Esophagus squamous epithelium (tissue), 5 donors: Measurements from ENCODE around the gene STX18. TPM values are rescaled to one million over a fixed set of nuclear protein-coding genes. Genes with fewer than 3 reads are reported as not detected.
A peak's percentile ranks its signal among the peaks of the same experiment; 100 is the strongest.
"Not testable (repeated sequence)": the region's sequence is repeated elsewhere in the genome, so short reads cannot be mapped to it uniquely, and the experiment has no call there.

Experiments used
- DNase-seq: peaks from one replicate; lab custom pipeline; 2025; lab: John Stamatoyannopoulos, UW
- H3K27ac ChIP-seq, 4 donors: fragments of 200-600 bp; sonication (generic); one replicate each; pipeline ENCODE4 v1.5.1; 2016 to 2019; ENCODE audit warnings: mild to moderate bottlenecking in 1 of 4
- H3K27me3 ChIP-seq, 4 donors: fragments of 200-600 bp; sonication (generic); 1 replicate in 3 of 4; 2 replicates in 1 of 4; pipeline versions ENCODE4 v1.5.1 to v1.6.0; 2017 to 2021; ENCODE audit warnings: antibody characterized with exemption in 1 of 4
- H3K36me3 ChIP-seq, 3 donors: fragments of 200-600 bp; sonication (generic); one replicate each; pipeline ENCODE4 v1.5.1; 2016 to 2019
- H3K4me1 ChIP-seq, 3 donors: fragments of 200-600 bp; sonication (generic); one replicate each; pipeline ENCODE4 v1.5.1; 2017 to 2019
- H3K4me3 ChIP-seq, 4 donors: fragments of 200-600 bp; sonication (generic); 1 replicate in 3 of 4; 2 replicates in 1 of 4; pipeline ENCODE4 v1.5.1; 2016 to 2019; ENCODE audit warnings: mild to moderate bottlenecking in 2 of 4, moderate library complexity in 1 of 4
- H3K9me3 ChIP-seq, 3 donors: fragments of 200-600 bp; sonication (generic); one replicate each; pipeline ENCODE4 v1.5.1; 2016 to 2019
- POLR2A ChIP-seq, 4 donors: fragments of 450-650 bp; IDR thresholded peaks; one replicate each; pipeline ENCODE4 v1.6.1; 2017; ENCODE audit warnings: antibody characterized with exemption in 4 of 4, mild to moderate bottlenecking in 4 of 4, moderate library complexity in 3 of 4
- WGBS, 2 donors: methylation state at CpG; one replicate each; pipeline ENCODE4 v1.1.5; 2018; 5-methylcytosine and 5-hydroxymethylcytosine counted together
- intact Hi-C: fragments of 100-400 bp; cut with DNase I; formaldehyde crosslinking; loops from one replicate; pipeline ENCODE4 v1.15.0; 2022
- total RNA-seq, 4 donors: library from RNA; depleted of rRNA; stranded (reverse); fragments of >200 nt; gene quantifications; one replicate each; pipeline ENCODE4 v1.1.0, GENCODE V29; 2016
- TF ChIP-seq, protein P1 (sequence below), 6 experiments: fragments of 450-650 bp in 4 of 6; fragments of 200-600 bp in 2 of 6; sonication (generic) in 2 of 6; IDR thresholded peaks; one replicate each; pipeline ENCODE4 v1.5.1; 2016 to 2019; ENCODE audit warnings: antibody characterized with exemption in 6 of 6, mild to moderate bottlenecking in 4 of 6, moderate library complexity in 4 of 6
- donor health status: DM: yes; HTN: yes; CAD: no.

Gene STX18
- total RNA-seq, 4 donors from 2014 or later: 10.5 to 27.8 (median 19.3) TPM

GRCh38 chr4:4509521-4509920, 32.3 kb downstream of the STX18 start:
- intact Hi-C loops: no loop called here
- Histone ChIP-seq H3K36me3 (peaks cover 0 to 4% (median 0%) of the 10 kb centered on the region in 3 donors), H3K4me3 (no peak overlapping the region), H3K27me3 (no peaks in the 10 kb centered on the region), H3K27ac (no peak overlapping the region), H3K4me1 (no peaks in the 10 kb centered on the region), H3K9me3 (no peaks in the 10 kb centered on the region)
- WGBS, 2 donors: 94 to 98% methylated on average over 2 of the region's 2 CpGs
- TF ChIP-seq, protein P1, sequence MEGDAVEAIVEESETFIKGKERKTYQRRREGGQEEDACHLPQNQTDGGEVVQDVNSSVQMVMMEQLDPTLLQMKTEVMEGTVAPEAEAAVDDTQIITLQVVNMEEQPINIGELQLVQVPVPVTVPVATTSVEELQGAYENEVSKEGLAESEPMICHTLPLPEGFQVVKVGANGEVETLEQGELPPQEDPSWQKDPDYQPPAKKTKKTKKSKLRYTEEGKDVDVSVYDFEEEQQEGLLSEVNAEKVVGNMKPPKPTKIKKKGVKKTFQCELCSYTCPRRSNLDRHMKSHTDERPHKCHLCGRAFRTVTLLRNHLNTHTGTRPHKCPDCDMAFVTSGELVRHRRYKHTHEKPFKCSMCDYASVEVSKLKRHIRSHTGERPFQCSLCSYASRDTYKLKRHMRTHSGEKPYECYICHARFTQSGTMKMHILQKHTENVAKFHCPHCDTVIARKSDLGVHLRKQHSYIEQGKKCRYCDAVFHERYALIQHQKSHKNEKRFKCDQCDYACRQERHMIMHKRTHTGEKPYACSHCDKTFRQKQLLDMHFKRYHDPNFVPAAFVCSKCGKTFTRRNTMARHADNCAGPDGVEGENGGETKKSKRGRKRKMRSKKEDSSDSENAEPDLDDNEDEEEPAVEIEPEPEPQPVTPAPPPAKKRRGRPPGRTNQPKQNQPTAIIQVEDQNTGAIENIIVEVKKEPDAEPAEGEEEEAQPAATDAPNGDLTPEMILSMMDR (IDR thresholded peaks at IDR 0.05): no peak
- no peak for TF ChIP-seq POLR2A (IDR thresholded peaks at IDR 0.05)
- DNase-seq: no peak

GRCh38 chr4:4507923-4508322, 33.9 kb downstream of the STX18 start:
- Histone ChIP-seq H3K4me3 (no peak overlapping the region), H3K27ac (no peak overlapping the region), H3K4me1 (no peaks in the 10 kb centered on the region), H3K27me3 (no peaks in the 10 kb centered on the region), H3K36me3 (peaks cover 0 to 4% (median 0%) of the 10 kb centered on the region in 3 donors), H3K9me3 (no peaks in the 10 kb centered on the region)
- intact Hi-C loops: no loop called here
- no peak for DNase-seq
- WGBS, 2 donors: 68 to 71% methylated on average over 4 of the region's 4 CpGs
- TF ChIP-seq, protein P1 (IDR thresholded peaks at IDR 0.05): peak in 3 of 6 experiments; percentile 17 to 40 (median 32)
- TF ChIP-seq POLR2A (IDR thresholded peaks at IDR 0.05): no peak

- no peaks in the 10 kb centered on the region for H3K9me3 ChIP-seq
- 85 to 92% methylated on average over 14 of the region's 14 CpGs for WGBS, 2 donors
- TF ChIP-seq POLR2A (IDR thresholded peaks at IDR 0.05): no peak
- TF ChIP-seq, protein P1 (IDR thresholded peaks at IDR 0.05): no peak
- intact Hi-C loops: no loop called here
- no peak overlapping the region for H3K4me3 ChIP-seq
- peaks cover 0 to 4% (median 0%) of the 10 kb centered on the region in 3 donors for H3K36me3 ChIP-seq
- DNase-seq: no peak
- H3K27me3 ChIP-seq: no peaks in the 10 kb centered on the region
- no peaks in the 10 kb centered on the region for H3K4me1 ChIP-seq
- H3K27ac ChIP-seq: no peak overlapping the region
Measured at GRCh38 chr4:4507403-4507802, 34.4 kb downstream of the STX18 start.

DNA sequence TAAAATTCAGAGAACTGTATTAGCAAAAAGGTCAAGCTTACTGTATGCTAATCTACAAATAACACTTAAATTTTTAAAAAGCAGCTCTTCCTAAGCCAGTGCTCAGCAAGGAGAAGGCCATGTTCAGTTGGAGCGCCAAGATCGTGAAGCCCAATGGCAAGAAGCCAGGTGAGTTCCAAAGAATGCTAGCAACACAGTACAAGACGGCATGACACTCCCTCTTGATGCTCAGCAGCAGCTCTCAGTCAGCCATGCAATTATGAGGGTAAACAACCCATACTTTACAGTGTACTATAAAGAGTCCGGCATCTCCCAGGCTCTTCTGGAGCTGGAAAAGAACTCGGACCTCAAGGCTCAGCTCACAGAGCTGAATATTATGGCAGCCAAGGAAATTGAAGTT, 34.9 kb downstream of the STX18 start:
- no peaks in the 10 kb centered on the region for H3K4me1 ChIP-seq
- peaks cover 0 to 4% (median 0%) of the 10 kb centered on the region in 3 donors for H3K36me3 ChIP-seq
- WGBS, 2 donors: 65 to 73% methylated on average over 3 to 5 of the region's 5 CpGs
- no peak for DNase-seq
- H3K27ac ChIP-seq: no peak overlapping the region
- no peaks in the 10 kb centered on the region for H3K27me3 ChIP-seq
- H3K4me3 ChIP-seq: no peak overlapping the region
- intact Hi-C loops: no loop called here
- no peak for TF ChIP-seq POLR2A (IDR thresholded peaks at IDR 0.05)
- TF ChIP-seq, protein P1 (IDR thresholded peaks at IDR 0.05): no peak
- no peaks in the 10 kb centered on the region for H3K9me3 ChIP-seq

DNA sequence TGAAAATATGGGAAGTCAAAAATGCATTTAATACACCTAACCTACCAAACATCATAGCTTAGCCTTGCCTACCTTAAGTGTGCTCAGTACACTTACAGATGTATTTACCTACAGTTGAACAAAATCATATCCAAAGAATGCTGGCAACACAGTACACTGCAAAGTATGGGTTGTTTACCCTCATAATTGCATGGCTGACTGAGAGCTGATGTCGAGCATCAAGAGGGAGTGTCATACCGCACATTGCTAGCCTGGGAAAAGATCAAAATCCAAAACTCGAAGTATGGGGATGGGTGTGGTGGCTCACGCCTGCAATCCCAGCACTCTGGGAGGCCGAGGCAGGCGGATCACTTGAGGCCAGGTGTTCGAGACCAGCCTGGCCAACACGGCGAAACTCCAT, 36.6 kb downstream of the STX18 start:
- intact Hi-C loops, H3K4me3 ChIP-seq, H3K27me3 ChIP-seq, H3K27ac ChIP-seq, H3K36me3 ChIP-seq, DNase-seq, H3K4me1 ChIP-seq, H3K9me3 ChIP-seq: not testable (repeated sequence)
- 93 to 98% methylated on average over 5 to 9 of the region's 9 CpGs for WGBS, 2 donors

DNA sequence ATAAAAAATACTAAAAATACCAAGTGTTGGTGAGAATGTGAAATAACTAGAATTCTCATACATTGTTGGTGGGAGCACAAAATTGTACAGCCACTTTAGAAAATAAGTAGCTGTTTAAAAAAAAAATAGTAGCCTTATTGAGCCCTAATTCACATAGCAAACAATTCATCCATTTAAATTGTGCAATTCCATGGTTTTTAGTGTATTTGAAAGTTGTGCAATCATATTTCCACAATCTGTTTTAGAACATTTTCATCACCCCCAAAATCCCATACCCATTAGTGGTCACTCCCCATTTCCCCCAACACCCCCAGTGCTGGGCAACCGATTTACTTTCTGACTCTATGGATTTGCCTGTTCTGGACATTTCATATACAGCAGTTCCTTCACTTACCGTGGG, 37.1 kb downstream of the STX18 start:
- 86 to 95% methylated on average over 2 of the region's 2 CpGs for WGBS, 2 donors
- no peak for DNase-seq
- Histone ChIP-seq H3K27ac (no peak overlapping the region), H3K27me3 (no peaks in the 10 kb centered on the region), H3K4me1 (no peaks in the 10 kb centered on the region), H3K9me3 (no peaks in the 10 kb centered on the region), H3K4me3 (no peak overlapping the region), H3K36me3 (peaks cover 0 to 4% (median 0%) of the 10 kb centered on the region in 3 donors)
- intact Hi-C loops: no loop called here
- no peak for TF ChIP-seq POLR2A (IDR thresholded peaks at IDR 0.05)
- TF ChIP-seq, protein P1 (IDR thresholded peaks at IDR 0.05): no peak
